Memory B cell (primary cell): ENCODE data around the gene SORBS2.

Experiments used
- ATAC-seq: fragments of 150-1000 bp; cut with Tn5 transposase; 2 replicates; pipeline ENCODE4 v1.10.0; 2021; ENCODE audit warnings: low read depth, mild to moderate bottlenecking, moderate library complexity
- DNase-seq, 2 donors: peaks; one replicate each; pipeline ENCODE4 v3.0.0; 2022; ENCODE audit warnings: low spot score in 2 of 2
- H3K27ac Mint-ChIP-seq: one replicate; pipeline ENCODE4 v1.8.0; 2022; ENCODE audit warnings: mild to moderate bottlenecking, moderate library complexity, mixed read lengths
- H3K27me3 Mint-ChIP-seq: one replicate; pipeline ENCODE4 v1.8.0; 2022; ENCODE audit warnings: mixed read lengths
- H3K36me3 Mint-ChIP-seq: one replicate; pipeline ENCODE4 v1.8.0; 2022; ENCODE audit warnings: mild to moderate bottlenecking, mixed read lengths
- H3K4me1 Mint-ChIP-seq: one replicate; pipeline ENCODE4 v1.8.0; 2022; ENCODE audit warnings: mixed read lengths
- H3K4me3 Mint-ChIP-seq: one replicate; pipeline ENCODE4 v1.8.0; 2022; ENCODE audit warnings: mild to moderate bottlenecking, moderate library complexity, mixed read lengths
- H3K9me3 Mint-ChIP-seq: one replicate; pipeline ENCODE4 v1.8.0; 2022; ENCODE audit warnings: mixed read lengths

Gene SORBS2

GRCh38 chr4:185761352-185762235 is 50.4 kb downstream of the SORBS2 start:
- peaks cover 18% of the 10 kb centered on the region for H3K27me3 Mint-ChIP-seq
- no peaks in the 10 kb centered on the region for H3K36me3 Mint-ChIP-seq
- DNase-seq = no peak
- ATAC-seq = no peak
- H3K4me3 Mint-ChIP-seq = no peak overlapping the region
- H3K27ac Mint-ChIP-seq = no peak overlapping the region
- H3K4me1 Mint-ChIP-seq = no peaks in the 10 kb centered on the region
- no peaks in the 10 kb centered on the region for H3K9me3 Mint-ChIP-seq

- H3K4me1 Mint-ChIP-seq = no peaks in the 10 kb centered on the region
- DNase-seq = no peak
- no peak overlapping the region for H3K4me3 Mint-ChIP-seq
- peaks cover 2% of the 10 kb centered on the region for H3K9me3 Mint-ChIP-seq
- H3K27me3 Mint-ChIP-seq = peaks cover 22% of the 10 kb centered on the region
- H3K36me3 Mint-ChIP-seq = no peaks in the 10 kb centered on the region
- no peak for ATAC-seq
- H3K27ac Mint-ChIP-seq = no peak overlapping the region
Observed at GRCh38 chr4:185758807-185759206, 53.2 kb downstream of the SORBS2 start.

- H3K4me1 Mint-ChIP-seq = peaks cover 4% of the 10 kb centered on the region
- H3K27me3 Mint-ChIP-seq = peaks cover 19% of the 10 kb centered on the region
- DNase-seq = no peak
- ATAC-seq = no peak
- H3K9me3 Mint-ChIP-seq = peaks cover 4% of the 10 kb centered on the region
- no peaks in the 10 kb centered on the region for H3K36me3 Mint-ChIP-seq
- H3K27ac Mint-ChIP-seq = no peak overlapping the region
- H3K4me3 Mint-ChIP-seq = no peak overlapping the region
Observed at GRCh38 chr4:185755451-185755850, 56.5 kb downstream of the SORBS2 start.

- no peak overlapping the region for H3K27ac Mint-ChIP-seq
- ATAC-seq = no peak
Observed at GRCh38 chr4:185754961-185755360, 57.0 kb downstream of the SORBS2 start.

GRCh38 chr4:185752872-185753271 is 59.1 kb downstream of the SORBS2 start:
- ATAC-seq (no peak), DNase-seq (no peak)
- Mint-ChIP-seq H3K27me3 (peaks cover 17% of the 10 kb centered on the region), H3K27ac (no peak overlapping the region), H3K4me3 (no peak overlapping the region), H3K4me1 (peaks cover 4% of the 10 kb centered on the region), H3K9me3 (peaks cover 4% of the 10 kb centered on the region), H3K36me3 (no peaks in the 10 kb centered on the region)

More at GRCh38 chr4:185754961-185755360, 57.0 kb downstream of the SORBS2 start:
- H3K27me3 Mint-ChIP-seq = peaks cover 17% of the 10 kb centered on the region
- no peak for DNase-seq
- H3K4me1 Mint-ChIP-seq = peaks cover 4% of the 10 kb centered on the region
- H3K4me3 Mint-ChIP-seq = no peak overlapping the region
- peaks cover 4% of the 10 kb centered on the region for H3K9me3 Mint-ChIP-seq
- no peaks in the 10 kb centered on the region for H3K36me3 Mint-ChIP-seq

GRCh38 chr4:185749858-185750257 is 62.1 kb downstream of the SORBS2 start:
- Mint-ChIP-seq H3K4me3 (no peak overlapping the region), H3K9me3 (peaks cover 4% of the 10 kb centered on the region), H3K4me1 (peaks cover 4% of the 10 kb centered on the region), H3K27me3 (peaks cover 16% of the 10 kb centered on the region), H3K36me3 (no peaks in the 10 kb centered on the region), H3K27ac (no peak overlapping the region)
- no peak for ATAC-seq
- DNase-seq = no peak

GRCh38 chr4:185748901-185749390 is 63.0 kb downstream of the SORBS2 start:
- H3K27me3 Mint-ChIP-seq = peaks cover 16% of the 10 kb centered on the region
- DNase-seq (no peak), ATAC-seq (no peak)
- H3K4me3 Mint-ChIP-seq = no peak overlapping the region
- peaks cover 4% of the 10 kb centered on the region for H3K4me1 Mint-ChIP-seq
- H3K9me3 Mint-ChIP-seq = peaks cover 3% of the 10 kb centered on the region
- H3K27ac Mint-ChIP-seq = no peak overlapping the region
- H3K36me3 Mint-ChIP-seq = no peaks in the 10 kb centered on the region

GRCh38 chr4:185745891-185746290 is 66.1 kb downstream of the SORBS2 start:
- H3K9me3 Mint-ChIP-seq = no peaks in the 10 kb centered on the region
- peaks cover 17% of the 10 kb centered on the region for H3K27me3 Mint-ChIP-seq
- DNase-seq (no peak), ATAC-seq (no peak)
- no peak overlapping the region for H3K4me3 Mint-ChIP-seq
- H3K27ac Mint-ChIP-seq = no peak overlapping the region
- no peaks in the 10 kb centered on the region for H3K36me3 Mint-ChIP-seq
- no peaks in the 10 kb centered on the region for H3K4me1 Mint-ChIP-seq

- ATAC-seq = no peak
Observed at GRCh38 chr4:185744946-185745345, 67.0 kb downstream of the SORBS2 start.

GRCh38 chr4:185744488-185744862 is 67.5 kb downstream of the SORBS2 start:
- peaks cover 3% of the 10 kb centered on the region for H3K9me3 Mint-ChIP-seq
- no peak overlapping the region for H3K27ac Mint-ChIP-seq
- H3K36me3 Mint-ChIP-seq = no peaks in the 10 kb centered on the region
- ATAC-seq (no peak), DNase-seq (no peak)
- peaks cover 17% of the 10 kb centered on the region for H3K27me3 Mint-ChIP-seq
- H3K4me1 Mint-ChIP-seq = peaks cover 5% of the 10 kb centered on the region
- H3K4me3 Mint-ChIP-seq = no peak overlapping the region

More at GRCh38 chr4:185744946-185745345, 67.0 kb downstream of the SORBS2 start:
- Mint-ChIP-seq H3K4me1 (peaks cover 5% of the 10 kb centered on the region), H3K4me3 (no peak overlapping the region), H3K36me3 (no peaks in the 10 kb centered on the region), H3K27me3 (peaks cover 17% of the 10 kb centered on the region), H3K27ac (no peak overlapping the region), H3K9me3 (peaks cover 3% of the 10 kb centered on the region)
- DNase-seq = no peak

GRCh38 chr4:185743722-185744487 is 68.1 kb downstream of the SORBS2 start:
- peaks cover 5% of the 10 kb centered on the region for H3K4me1 Mint-ChIP-seq
- no peak overlapping the region for H3K27ac Mint-ChIP-seq
- peaks cover 17% of the 10 kb centered on the region for H3K27me3 Mint-ChIP-seq
- H3K4me3 Mint-ChIP-seq = no peak overlapping the region
- H3K36me3 Mint-ChIP-seq = no peaks in the 10 kb centered on the region
- ATAC-seq (no peak), DNase-seq (no peak)
- H3K9me3 Mint-ChIP-seq = peaks cover 3% of the 10 kb centered on the region

GRCh38 chr4:185742766-185743165 is 69.2 kb downstream of the SORBS2 start:
- peaks cover 5% of the 10 kb centered on the region for H3K4me1 Mint-ChIP-seq
- peaks cover 3% of the 10 kb centered on the region for H3K9me3 Mint-ChIP-seq
- no peaks in the 10 kb centered on the region for H3K36me3 Mint-ChIP-seq
- no peak overlapping the region for H3K4me3 Mint-ChIP-seq
- DNase-seq (no peak), ATAC-seq (no peak)
- no peak overlapping the region for H3K27ac Mint-ChIP-seq
- H3K27me3 Mint-ChIP-seq = peaks cover 12% of the 10 kb centered on the region

- Mint-ChIP-seq H3K4me3 (no peak overlapping the region), H3K27ac (no peak overlapping the region), H3K36me3 (no peaks in the 10 kb centered on the region), H3K27me3 (peaks cover 11% of the 10 kb centered on the region), H3K9me3 (peaks cover 3% of the 10 kb centered on the region), H3K4me1 (peaks cover 5% of the 10 kb centered on the region)
- DNase-seq (no peak), ATAC-seq (no peak)
Observed at GRCh38 chr4:185741795-185742194, 70.2 kb downstream of the SORBS2 start.

- no peak overlapping the region for H3K4me3 Mint-ChIP-seq
- peaks cover 9% of the 10 kb centered on the region for H3K27me3 Mint-ChIP-seq
- no peaks in the 10 kb centered on the region for H3K36me3 Mint-ChIP-seq
- no peak overlapping the region for H3K27ac Mint-ChIP-seq
- H3K4me1 Mint-ChIP-seq = peaks cover 5% of the 10 kb centered on the region
- ATAC-seq (peak; percentile 21), DNase-seq (no peak)
- H3K9me3 Mint-ChIP-seq = peaks cover 3% of the 10 kb centered on the region
Observed at GRCh38 chr4:185740471-185740873, 71.5 kb downstream of the SORBS2 start.
